Measurements from ENCODE around the gene SLMAP.
"Not testable (repeated sequence)": the region's sequence is repeated elsewhere in the genome, so short reads cannot be mapped to it uniquely, and the experiment has no call there.

SLMAP gene

DNA sequence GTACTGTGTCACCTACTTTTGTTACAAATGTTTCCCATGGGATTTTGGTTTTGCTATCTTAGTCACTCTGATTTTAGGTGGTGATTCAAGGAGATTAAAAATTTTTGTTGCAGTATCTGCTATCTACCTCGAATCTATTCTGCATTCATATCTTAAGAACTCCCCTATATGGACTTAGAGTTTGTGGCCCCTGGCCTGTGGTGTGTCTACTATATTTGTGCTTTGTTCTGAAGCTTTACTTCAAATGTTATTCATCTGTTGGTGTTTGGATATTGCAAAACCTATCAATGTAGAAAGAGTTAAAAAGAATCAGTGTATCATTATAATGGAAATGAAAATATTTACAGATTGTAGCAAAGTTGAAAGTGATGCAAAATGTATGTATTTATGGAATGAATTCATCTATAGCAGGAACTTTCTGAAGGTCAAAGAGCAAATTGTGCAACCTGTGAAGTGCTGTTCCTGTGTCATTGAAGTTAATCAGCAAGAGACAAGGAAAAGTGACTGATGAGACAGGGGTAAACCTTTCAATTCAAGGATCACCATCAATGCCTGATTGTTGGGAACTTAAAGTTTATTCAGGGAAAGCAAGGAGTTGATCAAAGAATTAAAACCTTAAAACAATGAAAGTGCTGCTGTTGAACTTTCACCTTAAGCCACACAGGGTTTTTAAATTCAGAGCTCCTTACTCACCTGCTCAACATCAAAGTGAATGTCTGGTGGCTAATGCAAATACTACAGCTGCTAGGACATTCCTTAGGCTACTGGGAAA, 71.0 kb downstream of the SLMAP start:
- no peak for DNase-seq (ENCODE audit: low spot score)

GRCh38 chr3:57827757-57828156, 71.6 kb downstream of the SLMAP start:
- DNase-seq (ENCODE audit: low spot score) = no peak

GRCh38 chr3:57832486-57832885, 76.4 kb downstream of the SLMAP start:
- DNase-seq (ENCODE audit: low spot score) = no peak

DNA sequence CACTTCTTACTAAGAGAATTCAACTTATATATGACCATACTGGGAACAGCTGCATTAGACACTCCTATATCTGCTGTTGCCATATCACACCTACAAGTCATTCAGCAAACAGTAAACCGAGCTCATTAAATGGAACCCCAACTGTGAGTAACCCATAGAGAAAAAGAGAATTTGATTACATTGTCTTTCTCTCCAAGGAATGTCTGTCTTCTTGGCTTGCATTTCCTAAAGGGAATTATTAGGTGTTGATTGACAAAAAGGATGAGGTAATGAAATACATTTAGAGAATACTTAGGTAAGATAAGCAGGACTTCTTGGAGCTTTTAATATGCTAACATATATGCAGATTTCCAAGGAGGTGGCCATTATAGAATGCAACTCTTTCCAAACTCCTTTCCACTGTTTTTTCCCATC, 76.8 kb downstream of the SLMAP start:
- DNase-seq (ENCODE audit: low spot score) = no peak

GRCh38 chr3:57833763-57834162, 77.7 kb downstream of the SLMAP start:
- no peak for DNase-seq (ENCODE audit: low spot score)

DNA sequence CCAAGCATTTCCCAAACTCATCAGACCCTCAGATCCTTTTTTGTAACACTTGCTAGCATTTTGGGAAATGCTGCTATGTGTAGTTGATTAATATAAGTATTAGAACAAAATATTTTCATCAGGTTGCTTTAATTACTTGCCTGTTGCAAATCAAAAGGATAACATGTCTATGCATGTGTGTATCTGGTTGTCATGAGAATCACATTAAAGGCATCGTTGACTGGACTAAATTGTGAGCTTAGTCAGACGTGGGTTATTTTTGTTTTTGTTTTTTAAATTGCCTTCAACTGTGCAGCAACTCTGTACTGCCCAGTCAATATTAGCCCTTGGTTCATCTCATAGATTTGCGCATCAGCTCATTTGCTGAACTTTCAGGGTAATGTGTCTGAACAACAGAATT, 81.6 kb downstream of the SLMAP start:
- no peak for DNase-seq (ENCODE audit: low spot score)

DNA sequence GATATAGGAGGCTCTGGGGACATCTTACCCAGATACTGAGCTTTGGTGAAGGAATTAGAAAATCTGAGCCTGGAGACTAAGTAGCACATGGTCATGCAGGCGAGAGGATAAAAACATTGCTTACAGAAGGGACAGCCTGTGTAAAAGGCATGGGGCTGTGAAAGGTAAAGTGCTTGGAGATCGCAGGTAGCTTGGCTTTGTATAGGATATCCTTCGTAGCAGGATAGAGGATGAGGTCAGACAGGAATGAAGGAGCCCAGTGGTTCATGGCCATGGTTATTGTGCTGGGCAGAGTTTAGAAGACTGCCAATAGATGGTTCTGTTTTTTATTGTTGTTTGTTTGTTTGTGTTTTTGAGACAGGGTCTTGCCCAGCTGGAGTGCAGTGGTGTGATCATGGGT, 82.5 kb downstream of the SLMAP start:
- no peak for DNase-seq (ENCODE audit: low spot score)

DNA sequence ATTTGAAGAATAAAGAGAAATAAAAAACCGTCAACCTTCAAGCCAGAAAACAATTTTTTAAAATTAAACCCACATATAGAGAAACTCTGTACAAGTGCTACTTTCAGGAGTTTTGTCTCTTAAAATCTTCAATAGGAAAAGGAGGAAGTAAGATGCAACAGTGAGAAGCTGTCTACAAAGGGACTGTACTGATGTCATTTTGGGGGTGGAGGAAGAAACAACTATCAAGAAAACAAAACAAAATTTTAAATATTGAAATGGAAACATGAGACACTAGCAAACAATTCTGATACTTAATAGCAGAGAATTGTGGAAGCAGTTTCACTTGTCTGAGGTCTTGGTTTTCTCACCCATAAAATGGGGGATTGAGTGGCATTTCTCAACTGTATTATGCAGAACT, 84.4 kb downstream of the SLMAP start:
- DNase-seq (ENCODE audit: low spot score) = no peak

DNA sequence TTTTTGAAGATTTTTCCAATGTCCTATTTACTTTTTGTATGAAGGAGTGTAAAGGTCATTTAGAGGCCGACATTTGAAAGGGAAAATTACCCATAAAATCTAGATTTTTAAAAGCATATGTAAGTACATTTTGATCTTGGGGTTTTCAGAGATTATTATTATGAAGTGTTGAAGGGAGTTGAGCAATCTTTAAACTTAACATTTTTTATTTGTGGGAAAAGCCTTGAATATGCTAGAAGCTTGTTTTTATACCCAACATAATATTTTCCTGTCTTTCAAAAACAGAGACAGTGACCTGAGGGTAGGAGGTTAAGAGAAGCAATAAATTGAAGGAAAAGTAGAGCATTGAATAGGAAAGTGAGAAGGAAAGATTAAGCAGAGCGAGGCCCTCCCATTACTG, 85.7 kb downstream of the SLMAP start:
- no peak for DNase-seq (ENCODE audit: low spot score)

- no peak for DNase-seq (ENCODE audit: low spot score)
Measured at GRCh38 chr3:57848177-57848738, 92.1 kb downstream of the SLMAP start.

DNA sequence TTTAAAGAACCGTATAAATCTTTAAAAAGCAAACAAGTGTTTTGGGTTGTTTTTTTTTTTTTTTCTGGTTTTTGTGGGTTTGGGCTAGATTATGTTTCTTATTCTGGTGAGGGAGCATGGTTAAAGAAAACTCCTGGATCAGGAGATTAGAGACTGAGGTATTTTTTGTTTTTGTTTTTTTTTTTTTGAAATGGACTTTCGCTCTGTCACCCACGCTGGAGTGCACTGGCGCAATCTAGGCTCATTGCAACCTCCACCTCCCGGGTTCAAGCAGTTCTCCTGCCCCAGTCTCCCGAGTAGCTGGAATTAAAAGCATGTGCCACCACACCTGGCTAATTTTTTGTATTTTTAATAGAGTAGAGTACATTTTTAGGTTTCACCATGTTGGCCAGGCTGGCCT, 95.2 kb downstream of the SLMAP start:
- DNase-seq (ENCODE audit: low spot score) = no peak

- no peak for DNase-seq (ENCODE audit: low spot score)
Measured at GRCh38 chr3:57852896-57853295, 96.8 kb downstream of the SLMAP start.

DNA sequence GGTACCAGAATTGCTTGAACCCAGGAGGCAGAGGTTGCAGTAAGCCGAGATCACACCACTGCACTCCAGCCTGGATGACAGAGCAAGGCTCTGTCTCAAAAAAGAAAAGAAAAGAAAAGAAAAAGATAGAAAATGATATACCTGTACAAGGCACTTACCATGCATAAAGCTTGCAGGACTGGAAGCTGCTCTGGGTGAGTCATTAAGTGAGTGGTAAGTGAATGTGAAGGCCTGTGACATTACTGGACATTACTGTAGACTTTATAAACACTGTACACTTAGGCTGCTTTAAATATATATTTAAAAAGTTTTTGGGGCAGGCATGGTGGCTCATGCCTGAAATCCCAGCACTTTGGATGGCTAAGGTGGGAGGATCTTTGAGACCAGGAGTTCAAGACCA, 99.2 kb downstream of the SLMAP start:
- no peak for DNase-seq (ENCODE audit: low spot score)

- no peak for DNase-seq (ENCODE audit: low spot score)
Measured at GRCh38 chr3:57855943-57856342, 99.8 kb downstream of the SLMAP start.

DNA sequence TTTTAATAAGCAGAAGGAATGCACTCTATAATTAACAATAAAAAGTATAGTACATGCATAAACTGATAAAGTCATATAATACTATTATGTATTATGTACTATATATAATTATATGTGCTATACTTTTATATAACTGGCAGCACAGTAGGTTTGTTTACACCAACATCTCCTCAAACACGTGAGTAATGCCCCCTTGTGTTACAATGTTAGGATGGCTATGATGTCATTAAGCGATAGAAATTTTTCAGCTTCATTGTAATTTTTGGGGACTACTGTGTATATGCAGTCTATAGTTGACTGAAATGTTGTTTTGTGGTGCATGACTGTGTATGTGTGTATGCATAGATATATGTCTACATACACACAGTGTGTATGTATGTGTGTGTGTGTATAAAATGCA, 100.6 kb downstream of the SLMAP start:
- DNase-seq (ENCODE audit: low spot score) = no peak

DNA sequence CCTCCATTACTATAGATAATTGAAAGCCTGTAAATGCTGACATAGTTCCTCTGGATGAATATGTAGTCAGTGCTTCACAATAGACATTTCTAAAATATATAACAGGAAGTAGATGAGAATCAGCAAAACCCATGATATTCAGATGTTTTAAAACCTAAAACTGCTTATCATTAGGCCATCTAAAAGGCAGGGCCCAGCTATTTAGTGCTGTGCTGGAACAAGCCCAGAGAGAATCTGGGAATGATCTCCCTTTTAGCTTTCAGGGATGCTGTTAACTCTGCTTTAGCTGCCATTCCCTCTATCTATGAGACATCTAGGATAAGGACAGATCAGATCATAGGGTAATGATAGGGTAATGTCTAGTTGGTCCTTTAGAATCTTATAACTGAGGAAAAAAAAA, 106.8 kb downstream of the SLMAP start:
- no peak for DNase-seq (ENCODE audit: low spot score)

GRCh38 chr3:57863380-57863779, 107.3 kb downstream of the SLMAP start:
- DNase-seq (ENCODE audit: low spot score) = no peak

- DNase-seq (ENCODE audit: low spot score) = no peak
Measured at GRCh38 chr3:57864853-57865252, 108.7 kb downstream of the SLMAP start.

DNA sequence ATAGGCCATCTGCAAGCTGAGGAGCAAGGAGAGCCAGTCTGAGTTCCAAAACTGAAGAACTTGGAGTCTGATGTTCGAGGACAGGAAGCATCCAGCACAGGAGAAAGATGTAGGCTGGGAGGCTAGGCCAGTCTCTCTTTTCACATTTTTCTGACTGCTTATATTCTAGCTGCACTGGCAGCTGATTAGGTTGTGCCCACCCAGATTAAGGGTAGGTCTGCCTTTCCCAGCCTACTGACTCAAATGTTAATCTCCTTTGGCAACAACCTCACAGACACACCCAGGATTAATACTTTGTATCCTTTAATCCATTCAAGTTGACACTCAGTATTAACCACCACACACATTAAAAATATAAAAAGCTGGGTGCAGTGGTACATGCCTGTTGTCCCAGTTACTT, 113.0 kb downstream of the SLMAP start:
- DNase-seq (ENCODE audit: low spot score) = not testable (repeated sequence)

DNA sequence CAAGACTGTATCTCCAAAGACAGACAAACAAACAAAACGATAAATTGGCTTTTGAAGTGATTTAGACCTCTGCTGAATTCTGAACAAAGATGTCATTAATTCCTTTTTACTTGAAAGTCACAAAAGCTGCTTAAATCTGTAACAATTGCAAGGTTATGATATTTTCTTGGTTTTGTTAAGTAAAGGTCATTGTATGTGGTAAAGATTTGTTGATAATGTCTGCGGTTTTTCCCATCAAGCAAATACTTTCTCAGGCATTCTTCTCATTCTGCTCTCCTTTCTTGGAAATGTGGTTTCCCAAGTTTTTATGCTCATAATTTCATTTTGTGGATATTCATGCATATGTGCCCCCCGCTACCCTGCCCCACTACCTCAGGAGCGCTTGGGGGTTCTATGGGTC, 116.5 kb downstream of the SLMAP start:
- no peak for DNase-seq (ENCODE audit: low spot score)

- DNase-seq (ENCODE audit: low spot score) = no peak
Measured at GRCh38 chr3:57876632-57877031, 120.5 kb downstream of the SLMAP start.

DNA sequence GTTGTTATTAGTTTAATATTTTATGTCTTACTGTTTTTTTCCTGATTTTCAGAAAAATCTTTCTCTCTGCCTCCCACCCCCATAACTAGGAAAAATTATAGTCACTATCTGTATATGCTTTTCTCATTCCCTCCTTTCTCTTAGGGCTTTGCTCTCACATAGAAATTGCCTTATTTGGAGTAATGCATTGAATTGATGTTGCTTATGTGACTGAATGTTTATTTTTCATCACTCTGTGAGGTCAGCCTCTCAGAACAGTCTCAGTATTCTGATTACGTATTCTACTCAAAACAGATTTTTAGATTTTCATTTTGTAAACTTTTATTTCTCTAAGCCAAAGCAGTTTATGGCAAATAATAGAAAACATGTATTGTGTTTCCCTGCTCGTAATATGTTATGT, 121.0 kb downstream of the SLMAP start:
- no peak for DNase-seq (ENCODE audit: low spot score)

DNA sequence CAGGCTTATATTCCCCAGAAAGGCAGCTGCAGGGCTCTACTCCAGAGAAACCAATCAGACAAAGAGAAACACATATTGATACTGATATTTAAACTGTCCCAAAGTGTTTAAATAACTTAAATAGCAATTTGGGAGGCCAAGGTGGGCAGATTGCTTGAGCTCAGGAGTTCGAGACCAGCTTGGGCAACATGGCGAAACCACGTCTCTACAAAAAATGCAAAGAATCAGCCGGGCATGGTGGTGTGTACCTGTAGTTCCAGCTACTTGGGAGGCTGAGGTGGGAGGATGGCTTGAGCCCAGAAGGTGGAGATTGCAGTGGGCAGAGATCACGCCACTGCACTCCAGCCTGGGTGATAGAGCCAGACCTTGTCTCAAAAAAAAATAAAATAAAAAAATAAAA, 128.3 kb downstream of the SLMAP start:
- DNase-seq (ENCODE audit: low spot score) = not testable (repeated sequence)

DNA sequence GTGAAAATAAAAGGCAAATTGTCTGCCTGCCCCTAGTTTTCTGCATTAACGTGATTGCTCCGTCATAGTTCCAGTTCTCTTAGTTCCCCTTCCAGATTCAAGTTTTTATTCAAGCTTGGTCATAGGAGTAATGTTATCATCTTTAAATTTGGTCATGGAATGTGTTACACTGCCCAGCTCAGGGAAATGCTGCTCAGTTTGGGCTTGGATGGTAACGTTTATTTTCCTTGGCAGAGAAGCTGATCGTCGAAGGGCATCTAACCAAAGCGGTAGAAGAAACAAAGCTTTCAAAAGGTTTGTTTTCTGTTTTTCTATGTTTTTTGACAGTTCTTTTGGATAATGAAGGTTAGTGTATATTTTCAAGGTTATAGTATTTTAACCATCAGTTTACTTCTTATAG, 133.7 kb downstream of the SLMAP start:
- DNase-seq (ENCODE audit: low spot score) = no peak
